K562 (cell line): Measurements from ENCODE around the gene RREB1. TPM values are rescaled to one million over a fixed set of nuclear protein-coding genes. Genes with fewer than 3 reads are reported as not detected.

Source experiments
- ATAC-seq: fragments of 200-7000 bp; cut with Tn5 transposase; 3 replicates; pipeline ENCODE4 v1.9.1; 2020; ENCODE audit warnings: moderate library complexity
- BruUV-seq: library from RNA; stranded (reverse); fragments of 400-500 nt; replicated peaks from 2 replicates; lab custom pipeline; 2021; lab: Mats Ljungman, UMichigan
- CTCF ChIA-PET: fragments of 300-600 bp; formaldehyde crosslinking; extraction: SDS; loops from one replicate; lab custom pipeline; 2021; ENCODE audit warnings: low intra/inter-chr PET ratio; lab: Yijun Ruan, JAX
- POLR2A ChIA-PET: fragments of 300-600, 350-650 bp; sonication (Branson Sonifier 250); formaldehyde crosslinking; extraction: SDS; loops from one replicate; lab custom pipeline; 2021; ENCODE audit warnings: antibody characterized with exemption, inconsistent platforms; lab: Yijun Ruan, JAX
- DNase-seq, 4 experiments: peaks; one replicate each; pipeline versions ENCODE4 v3.0.0 to v3.0.0-alpha.2; 2011 to 2018; ENCODE audit warnings: low spot score in 3 of 4, mixed read lengths in 3 of 4; ENCODE audit errors: extremely low read depth in 1 of 4
- FAIRE-seq: peaks from 2 replicates; lab custom pipeline; 2011; peaks lifted over from hg19 to GRCh38; lab: Jason Lieb, UNC
- H2AFZ ChIP-seq: 2 replicates; pipeline ENCODE4 v1.6.0; 2011; ENCODE audit warnings: low read depth, low read length, control low read depth, inconsistent platforms
- H3K27ac ChIP-seq: fragments of 200-600 bp; 3 replicates; pipeline ENCODE4 v1.8.0; 2011; ENCODE audit warnings: low read depth, mild to moderate bottlenecking, control low read depth, inconsistent platforms, low read length, moderate library complexity, mixed read lengths; ENCODE audit errors: extremely low read depth
- H3K27me3 ChIP-seq, 2 experiments: fragments of 300-600 bp in 1 of 2; 2 replicates in 1 of 2; 3 replicates in 1 of 2; pipeline versions ENCODE4 v1.6.0 to v1.8.0; 2011; ENCODE audit warnings: inconsistent platforms in 2 of 2, low read length in 2 of 2, mild to moderate bottlenecking in 1 of 2, mixed read lengths in 1 of 2, moderate library complexity in 1 of 2; ENCODE audit not compliant: control insufficient read depth in 2 of 2, insufficient read depth in 2 of 2
- H3K36me3 ChIP-seq: fragments of 300-600 bp; 3 replicates; pipeline ENCODE4 v1.8.0; 2011; ENCODE audit warnings: mild to moderate bottlenecking, low read length, inconsistent platforms; ENCODE audit not compliant: control insufficient read depth, insufficient read depth
- H3K4me1 ChIP-seq, 2 experiments: fragments of 200-600 bp in 1 of 2; replicated peaks in 1 of 2; 2 replicates in 1 of 2; 3 replicates in 1 of 2; pipeline versions ENCODE4 v1.5.1 to v1.8.0; 2011; ENCODE audit warnings: inconsistent platforms in 2 of 2, low read length in 2 of 2, mild to moderate bottlenecking in 1 of 2, mixed read lengths in 1 of 2, moderate library complexity in 1 of 2; ENCODE audit not compliant: control insufficient read depth in 2 of 2, insufficient read depth in 2 of 2
- H3K4me2 ChIP-seq: 2 replicates; pipeline ENCODE4 v1.6.1; 2011; ENCODE audit warnings: low read length, control low read depth, inconsistent platforms, mixed read lengths; ENCODE audit not compliant: insufficient read depth
- H3K4me3 ChIP-seq: fragments of 200-600 bp; sonication (generic), shearing (Covaris generic); 2 replicates; pipeline ENCODE4 v1.5.1; 2016; ENCODE audit warnings: control low read depth, inconsistent platforms
- H3K79me2 ChIP-seq: fragments of 200-600 bp; 3 replicates; pipeline ENCODE4 v1.8.0; 2011; ENCODE audit warnings: low read length, inconsistent platforms; ENCODE audit not compliant: control insufficient read depth, insufficient read depth
- H3K9ac ChIP-seq, 2 experiments: 2 replicates each; pipeline versions ENCODE4 v1.6.0 to v1.6.1; 2011; ENCODE audit warnings: low read depth in 2 of 2, low read length in 2 of 2, control low read depth in 1 of 2, inconsistent platforms in 1 of 2, mild to moderate bottlenecking in 1 of 2, mixed read lengths in 1 of 2; ENCODE audit not compliant: insufficient read depth in 1 of 2
- H3K9me1 ChIP-seq: one replicate; pipeline ENCODE4 v1.6.0; 2011; ENCODE audit warnings: inconsistent platforms, mild to moderate bottlenecking, low read length, moderate library complexity; ENCODE audit not compliant: control insufficient read depth, insufficient read depth
- H3K9me3 ChIP-seq: replicated peaks from 2 replicates; pipeline ENCODE4 v1.5.1; 2011; ENCODE audit warnings: low read depth, low read length, inconsistent platforms; ENCODE audit not compliant: control insufficient read depth, insufficient read depth
- H4K20me1 ChIP-seq: replicated peaks from 2 replicates; pipeline ENCODE4 v1.6.1; 2011; ENCODE audit warnings: low read length, inconsistent platforms, mixed read lengths; ENCODE audit not compliant: control insufficient read depth, insufficient read depth
- CLOCK ChIP-seq: fragments of 250-450 bp; sonication (Bioruptor Pico); IDR thresholded peaks from 2 replicates; pipeline ENCODE4 v1.4.0; 2020; ENCODE audit warnings: mild to moderate bottlenecking, moderate library complexity, borderline replicate concordance
- ELF1 ChIP-seq: fragments of 200-800 bp; sonication (Bioruptor generic); IDR thresholded peaks from 2 replicates; pipeline ENCODE4 v1.6.1; 2016; ENCODE audit warnings: missing genetic modification characterization, missing compliant biosample characterization
- HDAC6 ChIP-seq: IDR thresholded peaks from 2 replicates; pipeline ENCODE4 v1.6.1; 2012; ENCODE audit warnings: low read depth, mild to moderate bottlenecking, control low read depth, inconsistent platforms, low read length, moderate library complexity
- KLF16 ChIP-seq: IDR thresholded peaks from 2 replicates; pipeline ENCODE4 v1.6.1; 2016; ENCODE audit warnings: antibody characterized with exemption
- LARP7 ChIP-seq: fragments of 450-650 bp; IDR thresholded peaks from 2 replicates; pipeline ENCODE4 v1.6.1; 2016
- MAX ChIP-seq: sonication (generic); formaldehyde crosslinking; IDR thresholded peaks from 2 replicates; pipeline ENCODE4 v1.9.0; 2022; ENCODE audit warnings: mild to moderate bottlenecking, missing genetic modification reagents
- MBD2 ChIP-seq: sonication (generic); IDR thresholded peaks from 2 replicates; pipeline ENCODE4 v1.6.1; 2016; ENCODE audit warnings: low read depth, borderline replicate concordance
- MTA2 ChIP-seq: fragments of 450-650 bp; IDR thresholded peaks from 2 replicates; pipeline ENCODE4 v1.6.1; 2016; ENCODE audit warnings: low read depth
- PRDM10 ChIP-seq: fragments of 450-650 bp; IDR thresholded peaks from 2 replicates; pipeline ENCODE4 v1.6.1; 2018; ENCODE audit not compliant: partially characterized antibody
- SMARCA4 ChIP-seq: fragments of 450-650 bp; IDR thresholded peaks from 2 replicates; pipeline ENCODE4 v1.6.1; 2016
- SRSF7 ChIP-seq: fragments of 200-400 bp; formaldehyde crosslinking; optimal IDR thresholded peaks from 2 replicates; pipeline ENCODE3; 2017; ENCODE audit warnings: mild to moderate bottlenecking, low read depth, low read length
- THAP7 ChIP-seq: fragments of 250-450 bp; sonication (Bioruptor Pico); IDR thresholded peaks from 2 replicates; pipeline ENCODE4 v1.5.0; 2021
- THRAP3 ChIP-seq: fragments of 450-650 bp; IDR thresholded peaks from 2 replicates; pipeline ENCODE4 v1.6.1; 2016; ENCODE audit warnings: mild to moderate bottlenecking, inconsistent platforms, borderline replicate concordance
- ZNF121 ChIP-seq: sonication (generic); formaldehyde crosslinking; conservative IDR thresholded peaks from 2 replicates; pipeline ENCODE4 v1.8.0; 2022; ENCODE audit warnings: missing genetic modification reagents
- ZNF253 ChIP-seq: fragments of 250-450 bp; sonication (Bioruptor Pico); conservative IDR thresholded peaks from 2 replicates; pipeline ENCODE4 v1.6.1; 2021; ENCODE audit warnings: mild to moderate bottlenecking
- WGBS: fragments of 100-300 bp; shearing (Covaris generic); methylation state at CpG from one replicate; pipeline ENCODE4 v1.1.6; 2016; ENCODE audit warnings: low coverage, mixed read lengths; ENCODE audit not compliant: insufficient coverage; ENCODE audit errors: missing lambda C conversion rate; 5-methylcytosine and 5-hydroxymethylcytosine counted together
- in situ Hi-C: fragments of 300-500 bp; cut with MboI; formaldehyde crosslinking; loops from 4 replicates; pipeline ENCODE4 v1.15.0; 2018; ENCODE audit warnings: inconsistent platforms, mixed read lengths
- intact Hi-C: fragments of 100-400 bp; cut with micrococcal nuclease; formaldehyde crosslinking; loops from 2 replicates; pipeline ENCODE4 v1.14.2; 2022
- polyA plus RNA-seq, 8 experiments: library from polyadenylated mRNA; depleted of rRNA in 4 of 8; stranded (reverse) in 5 of 8; unstranded in 3 of 8; fragments of >200 nt; fragmentation: Nextera tagmentation in 2 of 8; fragmentation: Illumina TruSeq in 1 of 8; extraction: Ambion mirVana in 2 of 8; extraction: Trizol in 1 of 8; gene quantifications; 2 replicates each; pipeline versions ENCODE4 v1.2.1 to v1.2.3, GENCODE V29; 2011 to 2014; ENCODE audit warnings: inconsistent platforms in 1 of 8, missing spikeins in 1 of 8
- total RNA-seq, 7 experiments: library from RNA; depleted of rRNA in 6 of 7; stranded (reverse); fragments of >200 nt in 6 of 7; fragmentation: Illumina TruSeq in 2 of 7; extraction: Trizol in 2 of 7; gene quantifications; 2 replicates each; pipeline versions ENCODE4 v1.2.1 to v1.2.3, GENCODE V29; 2011 to 2021; ENCODE audit warnings: low replicate concordance in 1 of 7

The RREB1 gene
- total and polyA plus RNA-seq, 9 of the 15 experiments (the other 6 are each of a cell fraction or from before 2014, with no cell fraction given), result 3.3 to 64.2 (median 19.3) TPM

GRCh38 chr6:7104752-7105151 lies 3.0 kb upstream of the RREB1 start:
- H3K9me3 ChIP-seq, result no peaks in the 10 kb centered on the region
- in situ Hi-C loops (no loop called here), intact Hi-C loops (loop anchor here (5.0 kb wide), 2 partner anchors 47 to 133 kb away; no protein-coding TSS in a partner anchor)
- H4K20me1 ChIP-seq, result no peaks in the 10 kb centered on the region
- DNase-seq, result no peak
- H3K4me1 ChIP-seq, result peaks cover 37 to 55% of the 10 kb centered on the region in 2 experiments
- ChIA-PET CTCF (no interaction called here), POLR2A (no interaction called here)
- no peak overlapping the region for H2AFZ ChIP-seq
- no TSS peak for BruUV-seq
- no peak for ATAC-seq
- no peak overlapping the region for H3K27ac ChIP-seq
- no peak for FAIRE-seq
- H3K36me3 ChIP-seq, result no peaks in the 10 kb centered on the region
- no peak overlapping the region for H3K9ac ChIP-seq
- no peak overlapping the region for H3K4me2 ChIP-seq
- H3K79me2 ChIP-seq, result peaks cover 22% of the 10 kb centered on the region
- 97% methylated on average over 3 of the region's 3 CpGs for WGBS
- H3K9me1 ChIP-seq, result no peaks in the 10 kb centered on the region
- no peaks in the 10 kb centered on the region for H3K27me3 ChIP-seq
- no peak overlapping the region for H3K4me3 ChIP-seq
- TF ChIP-seq THAP7 (CRISPR knock-in tag), result no peak
- TF ChIP-seq PRDM10, result no peak
- TF ChIP-seq SRSF7, result no peak
- TF ChIP-seq MTA2, result no peak
- TF ChIP-seq KLF16, result no peak
- TF ChIP-seq ELF1 (tag), result no peak
- TF ChIP-seq HDAC6, result no peak
- TF ChIP-seq MAX (CRISPR knock-in tag), result no peak
- no peak for TF ChIP-seq CLOCK (CRISPR knock-in tag)
- no peak for TF ChIP-seq ZNF121 (CRISPR knock-in tag)
- TF ChIP-seq SMARCA4, result no peak
- TF ChIP-seq LARP7, result no peak
- no peak for TF ChIP-seq MBD2
- TF ChIP-seq ZNF253 (CRISPR knock-in tag), result no peak
- no peak for TF ChIP-seq THRAP3
